A549 (cell line): ENCODE results near the gene ACOT7. TPM values are rescaled to one million over a fixed set of nuclear protein-coding genes. Genes with fewer than 3 reads are reported as not detected.

Experiments
- ATAC-seq, 2 experiments: fragments of 200-7000 bp in 1 of 2; fragments of >200 bp in 1 of 2; cut with Nextera tagmentation in 1 of 2; cut with Tn5 transposase in 1 of 2; 3 replicates each; pipeline versions ENCODE4 v1.8.0 to v1.9.1; 2018 to 2020; ENCODE audit warnings: mild to moderate bottlenecking in 1 of 2, moderate library complexity in 1 of 2
- CTCF ChIA-PET: fragments of 300-600 bp; sonication (Branson Sonifier 250); formaldehyde crosslinking; extraction: SDS; loops from one replicate; lab custom pipeline; 2021; ENCODE audit warnings: antibody characterized with exemption, inconsistent platforms; lab: Yijun Ruan, JAX
- POLR2A ChIA-PET: fragments of 350-600 bp; formaldehyde crosslinking; extraction: SDS; loops from one replicate; lab custom pipeline; 2021; ENCODE audit warnings: antibody characterized with exemption, inconsistent platforms; lab: Yijun Ruan, JAX
- DNase-seq, 2 experiments: peaks; one replicate each; pipeline versions ENCODE4 v3.0.0 to v3.0.0-alpha.2; 2011 to 2016; ENCODE audit warnings: low read depth in 1 of 2, low spot score in 1 of 2
- FAIRE-seq: peaks from 2 replicates; lab custom pipeline; 2011; peaks lifted over from hg19 to GRCh38; lab: Jason Lieb, UNC
- H3K27ac ChIP-seq, 2 experiments: fragments of >200 bp; sonication (Bioruptor Twin); formaldehyde crosslinking; 3 replicates each; pipeline ENCODE4 v1.5.1; 2016 to 2017
- H3K4me1 ChIP-seq: fragments of >200 bp; sonication (Bioruptor Twin); formaldehyde crosslinking; 3 replicates; pipeline ENCODE4 v1.6.1; 2016
- H3K4me2 ChIP-seq: fragments of >200 bp; sonication (Bioruptor Twin); formaldehyde crosslinking; 3 replicates; pipeline ENCODE4 v1.6.1; 2016
- H3K4me3 ChIP-seq: fragments of >200 bp; sonication (Bioruptor Twin); formaldehyde crosslinking; 3 replicates; pipeline ENCODE4 v1.5.1; 2016
- H3K9me3 ChIP-seq: fragments of >200 bp; sonication (Bioruptor Twin); formaldehyde crosslinking; 3 replicates; pipeline ENCODE4 v1.6.1; 2016
- ATOH8 ChIP-seq: fragments of 250-450 bp; sonication (Bioruptor Pico); IDR thresholded peaks from 2 replicates; pipeline ENCODE4 v1.5.0; 2020; ENCODE audit warnings: low read depth, mild to moderate bottlenecking, moderate library complexity
- BCL3 ChIP-seq: fragments of >200 bp; sonication (Bioruptor Twin); formaldehyde crosslinking; IDR thresholded peaks from 3 replicates; pipeline ENCODE4 v1.6.1; 2016
- CBX2 ChIP-seq: fragments of 200-600 bp; sonication (generic); IDR thresholded peaks from 2 replicates; pipeline ENCODE4 v1.6.1; 2016; ENCODE audit warnings: low read depth, mild to moderate bottlenecking, borderline replicate concordance
- CBX8 ChIP-seq: fragments of 200-600 bp; sonication (generic); IDR thresholded peaks from 2 replicates; pipeline ENCODE4 v1.6.1; 2016
- CHD2 ChIP-seq: fragments of 150-350 bp; IDR thresholded peaks from 2 replicates; pipeline ENCODE4 v1.6.1; 2014; ENCODE audit warnings: low read length; ENCODE audit not compliant: partially characterized antibody
- CHD4 ChIP-seq: fragments of 200-600 bp; sonication (generic); IDR thresholded peaks from 2 replicates; pipeline ENCODE4 v1.6.1; 2016; ENCODE audit warnings: antibody characterized with exemption, mild to moderate bottlenecking, borderline replicate concordance
- CTCF ChIP-seq: fragments of >200 bp; sonication (Bioruptor Twin); formaldehyde crosslinking; IDR thresholded peaks from 3 replicates; pipeline ENCODE4 v1.5.1; 2016
- EHF ChIP-seq: fragments of 250-450 bp; sonication (Bioruptor Pico); IDR thresholded peaks from 2 replicates; pipeline ENCODE4 v1.5.0; 2020; ENCODE audit warnings: mild to moderate bottlenecking
- ELK1 ChIP-seq: fragments of 150-350 bp; IDR thresholded peaks from 2 replicates; pipeline ENCODE4 v1.6.1; 2014; ENCODE audit warnings: low read depth, mild to moderate bottlenecking, low read length
- GATA3 ChIP-seq: IDR thresholded peaks from 2 replicates; pipeline ENCODE4 v1.6.1; 2012; ENCODE audit warnings: borderline replicate concordance
- HEYL ChIP-seq: fragments of 250-450 bp; sonication (Bioruptor Pico); IDR thresholded peaks from 2 replicates; pipeline ENCODE4 v1.8.0; 2021; ENCODE audit warnings: mild to moderate bottlenecking, moderate library complexity
- HOXA7 ChIP-seq: fragments of 250-450 bp; sonication (Bioruptor Pico); IDR thresholded peaks from 2 replicates; pipeline ENCODE4 v1.5.0; 2020; ENCODE audit warnings: mild to moderate bottlenecking, moderate library complexity
- JUN ChIP-seq, 2 experiments: fragments of >200 bp; sonication (Bioruptor Twin); formaldehyde crosslinking; IDR thresholded peaks; 2 replicates in 1 of 2; 3 replicates in 1 of 2; pipeline ENCODE4 v1.6.1; 2016 to 2017
- JUNB ChIP-seq: fragments of >200 bp; sonication (Bioruptor Twin); formaldehyde crosslinking; IDR thresholded peaks from 2 replicates; pipeline ENCODE4 v1.6.1; 2016
- MAFK ChIP-seq: fragments of 450-650 bp; IDR thresholded peaks from 2 replicates; pipeline ENCODE4 v1.6.1; 2014; ENCODE audit not compliant: partially characterized antibody
- NPAS2 ChIP-seq: fragments of 250-450 bp; sonication (Bioruptor Pico); IDR thresholded peaks from 2 replicates; pipeline ENCODE4 v1.8.0; 2022; ENCODE audit warnings: mild to moderate bottlenecking, moderate library complexity, borderline replicate concordance
- PBX3 ChIP-seq: IDR thresholded peaks from 2 replicates; pipeline ENCODE4 v1.6.1; 2012
- RARB ChIP-seq: fragments of 250-450 bp; sonication (Bioruptor Pico); IDR thresholded peaks from 2 replicates; pipeline ENCODE4 v1.8.0; 2021; ENCODE audit warnings: mild to moderate bottlenecking, moderate library complexity
- TFCP2L1 ChIP-seq: fragments of 250-450 bp; sonication (Bioruptor Pico); IDR thresholded peaks from 2 replicates; pipeline ENCODE4 v1.5.0; 2021; ENCODE audit warnings: mild to moderate bottlenecking
- TP53 ChIP-seq: fragments of 250-450 bp; sonication (Bioruptor Pico); IDR thresholded peaks from 2 replicates; pipeline ENCODE4 v1.5.0; 2021; ENCODE audit warnings: mild to moderate bottlenecking, moderate library complexity
- ZC3H11A ChIP-seq: fragments of 450-650 bp; IDR thresholded peaks from 2 replicates; pipeline ENCODE4 v1.6.1; 2014; ENCODE audit warnings: antibody characterized with exemption, mild to moderate bottlenecking
- ZFP36 ChIP-seq: fragments of 450-650 bp; IDR thresholded peaks from 2 replicates; pipeline ENCODE4 v1.6.1; 2014; ENCODE audit warnings: borderline replicate concordance; ENCODE audit not compliant: partially characterized antibody
- WGBS: methylation state at CpG from one replicate; pipeline ENCODE4 v1.1.6; 2017; ENCODE audit errors: missing lambda C conversion rate; 5-methylcytosine and 5-hydroxymethylcytosine counted together
- polyA plus RNA-seq, 4 experiments: library from polyadenylated mRNA; depleted of rRNA in 3 of 4; stranded (reverse); fragments of >200 nt; fragmentation: RNase III in 1 of 4; extraction: RNeasy Plus Mini Kit Qiagen cat#74134 plus additional on column Dnase treatment in 1 of 4; gene quantifications; 2 replicates in 3 of 4; 3 replicates in 1 of 4; pipeline ENCODE4 v1.2.3, GENCODE V29; 2011 to 2017

ACOT7 gene
- polyA plus RNA-seq, 2 of the 4 experiments (the other 2 are of a cell fraction): 48.0 to 49.6 TPM

- TF ChIP-seq HEYL (CRISPR knock-in tag) (no peak), CBX2 (no peak), GATA3 (no peak), ELK1 (no peak), CHD4 (no peak), TFCP2L1 (CRISPR knock-in tag) (no peak), MAFK (no peak), ZFP36 (no peak)
Observed at GRCh38 chr1:6234502-6235295, 158.9 kb downstream of the ACOT7 start (continued).

GRCh38 chr1:6233376-6233775 lies 160.2 kb downstream of the ACOT7 start:
- 33% methylated on average over 1 of the region's 1 CpG for WGBS
- POLR2A ChIA-PET: no interaction called here
- Histone ChIP-seq H3K27ac (no peak overlapping the region), H3K4me3 (no peak overlapping the region), H3K9me3 (no peaks in the 10 kb centered on the region), H3K4me1 (peaks cover 7% of the 10 kb centered on the region; the same call in 1 of the 3 replicates), H3K4me2 (no peak overlapping the region)
- ATAC-seq: no peak
- no peak for FAIRE-seq
- CTCF ChIA-PET: interaction anchor here (0.9 kb wide), 1 partner anchor 13 kb away, joined by 5 read pairs; no protein-coding TSS in a partner anchor
- DNase-seq: no peak
- TF ChIP-seq RARB (CRISPR knock-in tag) (no peak), CBX8 (no peak), CHD2 (no peak), CTCF (no peak), JUNB (no peak)

- Histone ChIP-seq H3K9me3 (no peaks in the 10 kb centered on the region), H3K4me3 (no peak overlapping the region), H3K27ac (no peak overlapping the region), H3K4me1 (peaks cover 8% of the 10 kb centered on the region; the same call in 2 of the 3 replicates), H3K4me2 (no peak overlapping the region)
- 95% methylated on average over 8 of the region's 8 CpGs for WGBS
- ATAC-seq: no peak
- TF ChIP-seq JUNB (no peak), ZC3H11A (no peak), NPAS2 (CRISPR knock-in tag) (no peak), PBX3 (no peak), JUN (IDR thresholded peaks at IDR 0.05) (no peak), HOXA7 (CRISPR knock-in tag) (no peak), ATOH8 (no peak), TP53 (CRISPR knock-in tag) (no peak), CTCF (no peak), EHF (CRISPR knock-in tag) (no peak), BCL3 (no peak)
- DNase-seq: no peak
- ChIA-PET CTCF (interaction anchor here (0.7 to 1.8 kb wide), 5 partner anchors 18 to 21 kb away, joined by 3 to 5 read pairs (median 3); no protein-coding TSS in a partner anchor), POLR2A (interaction anchor here (0.9 to 1.8 kb wide), 2 partner anchors 9 to 10 kb away, joined by 3 to 7 read pairs; partner anchors contain the start of gene ICMT)
- FAIRE-seq: no peak
Observed at GRCh38 chr1:6225651-6226050, 167.9 kb downstream of the ACOT7 start.
